Keratinocyte (primary cell): ENCODE data around the gene RAI1. TPM values are rescaled to one million over a fixed set of nuclear protein-coding genes. Genes with fewer than 3 reads are reported as not detected.

Experiments
- DNase-seq: peaks from one replicate; pipeline ENCODE4 v3.0.0-alpha.2; 2011; ENCODE audit warnings: low read depth, missing footprints, low spot score
- FAIRE-seq: peaks from 2 replicates; lab custom pipeline; 2011; peaks lifted over from hg19 to GRCh38; lab: Jason Lieb, UNC
- H2AFZ ChIP-seq: 2 replicates; pipeline ENCODE4 v1.6.0; 2012; ENCODE audit warnings: low read length, control low read depth, inconsistent platforms; ENCODE audit not compliant: control insufficient read depth
- H3K27ac ChIP-seq: 2 replicates; pipeline ENCODE4 v1.5.1; 2011; ENCODE audit warnings: low read length; ENCODE audit not compliant: control insufficient read depth, insufficient read depth
- H3K27me3 ChIP-seq: 3 replicates; pipeline ENCODE4 v1.6.0; 2011; ENCODE audit warnings: low read length; ENCODE audit not compliant: control insufficient read depth, insufficient read depth; ENCODE audit errors: extremely low read depth
- H3K36me3 ChIP-seq, 2 experiments: 2 replicates in 1 of 2; 3 replicates in 1 of 2; pipeline ENCODE4 v1.5.1; 2011; ENCODE audit warnings: low read length in 2 of 2, mild to moderate bottlenecking in 1 of 2; ENCODE audit not compliant: control insufficient read depth in 2 of 2, insufficient read depth in 2 of 2; ENCODE audit errors: extremely low read depth in 1 of 2
- H3K4me1 ChIP-seq: 3 replicates; pipeline ENCODE4 v1.5.1; 2011; ENCODE audit warnings: low read length; ENCODE audit not compliant: control insufficient read depth, insufficient read depth; ENCODE audit errors: extremely low read depth
- H3K4me2 ChIP-seq: 3 replicates; pipeline ENCODE4 v1.6.0; 2011; ENCODE audit warnings: low read depth, low read length; ENCODE audit not compliant: control insufficient read depth, insufficient read depth; ENCODE audit errors: extremely low read depth
- H3K4me3 ChIP-seq, 3 experiments: fragments of 200-600 bp in 1 of 3; sonication (generic) in 1 of 3; 2 replicates in 2 of 3; 3 replicates in 1 of 3; pipeline ENCODE4 v1.5.1; 2011 to 2016; ENCODE audit warnings: low read length in 3 of 3, mild to moderate bottlenecking in 3 of 3, control low read depth in 2 of 3, inconsistent platforms in 1 of 3, low read depth in 1 of 3, mixed read lengths in 1 of 3, mixed run types in 1 of 3, moderate library complexity in 1 of 3; ENCODE audit not compliant: control insufficient read depth in 2 of 3, insufficient read depth in 2 of 3; ENCODE audit errors: extremely low read depth in 1 of 3
- H3K79me2 ChIP-seq: 2 replicates; pipeline ENCODE4 v1.6.0; 2012; ENCODE audit warnings: low read length; ENCODE audit not compliant: control insufficient read depth, insufficient read depth
- H3K9ac ChIP-seq: 3 replicates; pipeline ENCODE4 v1.6.0; 2011; ENCODE audit warnings: low read length; ENCODE audit not compliant: control insufficient read depth, insufficient read depth; ENCODE audit errors: extremely low read depth
- H3K9me1 ChIP-seq: 3 replicates; pipeline ENCODE4 v1.6.0; 2011; ENCODE audit warnings: low read length; ENCODE audit not compliant: control insufficient read depth, insufficient read depth; ENCODE audit errors: extremely low read depth
- H3K9me3 ChIP-seq: 2 replicates; pipeline ENCODE4 v1.5.1; 2012; ENCODE audit warnings: low read depth, low read length; ENCODE audit not compliant: control insufficient read depth
- H4K20me1 ChIP-seq: 3 replicates; pipeline ENCODE4 v1.6.0; 2011; ENCODE audit warnings: low read length; ENCODE audit not compliant: control insufficient read depth, insufficient read depth; ENCODE audit errors: extremely low read depth
- EZH2 ChIP-seq: IDR thresholded peaks from one replicate; pipeline ENCODE4 v1.6.1; 2012; ENCODE audit warnings: inconsistent platforms, mild to moderate bottlenecking, low read length, moderate library complexity
- dilution Hi-C: fragments of 300-500 bp; cut with MboI; formaldehyde crosslinking; loops from one replicate; pipeline ENCODE4 v1.7.0; 2020; ENCODE audit warnings: low sequenced_read_pairs; ENCODE audit not compliant: extremely low pct_ligation_motif_present
- polyA plus RNA-seq, 5 experiments: library from polyadenylated mRNA; depleted of rRNA in 3 of 5; stranded (reverse) in 3 of 5; stranded (forward) in 1 of 5; unstranded in 1 of 5; fragments of >200 nt; gene quantifications; 1 replicate in 1 of 5; 2 replicates in 3 of 5; 3 replicates in 1 of 5; pipeline versions ENCODE4 v1.2.1 to v1.2.3, GENCODE V29; 2011 to 2012; ENCODE audit warnings: missing spikeins in 2 of 5, low read depth in 1 of 5, low replicate concordance in 1 of 5
- TF ChIP-seq, protein P1 (sequence below), 3 experiments: IDR thresholded peaks in 1 of 3; conservative IDR thresholded peaks in 1 of 3; optimal IDR thresholded peaks in 1 of 3; 2 replicates in 2 of 3; 3 replicates in 1 of 3; pipeline versions ENCODE3 to v1.5.1; 2011; ENCODE audit warnings: low read length in 3 of 3, mild to moderate bottlenecking in 3 of 3, moderate library complexity in 2 of 3, control low read depth in 1 of 3, inconsistent platforms in 1 of 3; ENCODE audit not compliant: insufficient read depth in 2 of 3; ENCODE audit errors: extremely low read depth in 1 of 3

The RAI1 gene
- polyA plus RNA-seq, 1 donor (not counting 4 experiments of a cell fraction or from before 2014, with no cell fraction given): 2.6 TPM

GRCh38 chr17:17708295-17708694 is 27.0 kb downstream of the RAI1 start:
- FAIRE-seq: no peak
- dilution Hi-C loops: no loop called here

DNA sequence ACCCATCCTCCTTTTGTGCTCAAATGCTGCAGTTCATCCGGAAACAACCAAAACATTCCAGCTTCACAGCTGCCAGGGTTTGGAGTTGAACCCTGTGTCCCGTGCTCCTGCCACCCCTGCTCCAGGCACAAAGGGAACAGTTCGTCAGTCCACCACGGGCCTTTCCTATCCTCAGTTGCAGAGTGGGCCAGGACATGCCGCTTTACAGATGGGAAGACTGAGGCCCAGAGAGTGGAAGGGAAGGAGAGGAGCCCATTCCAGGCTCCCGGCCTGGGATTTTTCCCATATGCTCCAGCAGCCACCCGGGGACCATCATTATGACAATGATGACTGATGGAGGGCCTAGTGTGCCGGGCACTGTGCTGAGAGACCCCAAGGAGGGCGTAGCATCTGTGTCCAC is 27.6 kb downstream of the RAI1 start:
- no peak overlapping the region for H3K4me2 ChIP-seq
- peaks cover 3 to 9% of the 10 kb centered on the region in 2 experiments for H3K36me3 ChIP-seq
- H3K9ac ChIP-seq: no peak overlapping the region
- peaks cover 16% of the 10 kb centered on the region for H4K20me1 ChIP-seq
- H3K27ac ChIP-seq: no peak overlapping the region
- H2AFZ ChIP-seq: no peak overlapping the region
- dilution Hi-C loops: no loop called here
- H3K79me2 ChIP-seq: peaks cover 76% of the 10 kb centered on the region
- DNase-seq (no peak), FAIRE-seq (no peak)
- H3K27me3 ChIP-seq: no peaks in the 10 kb centered on the region
- H3K4me3 ChIP-seq: no peak overlapping the region
- H3K9me1 ChIP-seq: no peaks in the 10 kb centered on the region
- H3K4me1 ChIP-seq: peaks cover 29% of the 10 kb centered on the region
- no peaks in the 10 kb centered on the region for H3K9me3 ChIP-seq
- TF ChIP-seq EZH2: no peak
- TF ChIP-seq, protein P1, sequence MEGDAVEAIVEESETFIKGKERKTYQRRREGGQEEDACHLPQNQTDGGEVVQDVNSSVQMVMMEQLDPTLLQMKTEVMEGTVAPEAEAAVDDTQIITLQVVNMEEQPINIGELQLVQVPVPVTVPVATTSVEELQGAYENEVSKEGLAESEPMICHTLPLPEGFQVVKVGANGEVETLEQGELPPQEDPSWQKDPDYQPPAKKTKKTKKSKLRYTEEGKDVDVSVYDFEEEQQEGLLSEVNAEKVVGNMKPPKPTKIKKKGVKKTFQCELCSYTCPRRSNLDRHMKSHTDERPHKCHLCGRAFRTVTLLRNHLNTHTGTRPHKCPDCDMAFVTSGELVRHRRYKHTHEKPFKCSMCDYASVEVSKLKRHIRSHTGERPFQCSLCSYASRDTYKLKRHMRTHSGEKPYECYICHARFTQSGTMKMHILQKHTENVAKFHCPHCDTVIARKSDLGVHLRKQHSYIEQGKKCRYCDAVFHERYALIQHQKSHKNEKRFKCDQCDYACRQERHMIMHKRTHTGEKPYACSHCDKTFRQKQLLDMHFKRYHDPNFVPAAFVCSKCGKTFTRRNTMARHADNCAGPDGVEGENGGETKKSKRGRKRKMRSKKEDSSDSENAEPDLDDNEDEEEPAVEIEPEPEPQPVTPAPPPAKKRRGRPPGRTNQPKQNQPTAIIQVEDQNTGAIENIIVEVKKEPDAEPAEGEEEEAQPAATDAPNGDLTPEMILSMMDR (optimal IDR thresholded peaks at IDR 0.05 in 1 of 3, IDR thresholded peaks at IDR 0.05 in 1 of 3, conservative IDR thresholded peaks at IDR 0.05 in 1 of 3; ENCODE audit: extremely low read depth in 1 of 3, insufficient read depth in 2 of 3, low read length in 3 of 3): no peak

More at GRCh38 chr17:17708295-17708694, 27.0 kb downstream of the RAI1 start:
- no peak for DNase-seq
- no peaks in the 10 kb centered on the region for H3K27me3 ChIP-seq
- TF ChIP-seq, protein P1 (optimal IDR thresholded peaks at IDR 0.05 in 1 of 3, IDR thresholded peaks at IDR 0.05 in 1 of 3, conservative IDR thresholded peaks at IDR 0.05 in 1 of 3; ENCODE audit: extremely low read depth in 1 of 3, insufficient read depth in 2 of 3, low read length in 3 of 3): no peak
- no peak for TF ChIP-seq EZH2
- H3K9ac ChIP-seq: no peak overlapping the region
- H4K20me1 ChIP-seq: peaks cover 15% of the 10 kb centered on the region
- peaks cover 27% of the 10 kb centered on the region for H3K4me1 ChIP-seq
- no peak overlapping the region for H3K4me3 ChIP-seq
- H3K36me3 ChIP-seq: peaks cover 3 to 9% of the 10 kb centered on the region in 2 experiments
- no peak overlapping the region for H3K4me2 ChIP-seq
- H3K79me2 ChIP-seq: peaks cover 79% of the 10 kb centered on the region
- H3K9me3 ChIP-seq: no peaks in the 10 kb centered on the region
- H2AFZ ChIP-seq: no peak overlapping the region
- H3K9me1 ChIP-seq: no peaks in the 10 kb centered on the region
- H3K27ac ChIP-seq: no peak overlapping the region
